ENCODE results near the gene ZNF318.

The ZNF318 gene

DNA sequence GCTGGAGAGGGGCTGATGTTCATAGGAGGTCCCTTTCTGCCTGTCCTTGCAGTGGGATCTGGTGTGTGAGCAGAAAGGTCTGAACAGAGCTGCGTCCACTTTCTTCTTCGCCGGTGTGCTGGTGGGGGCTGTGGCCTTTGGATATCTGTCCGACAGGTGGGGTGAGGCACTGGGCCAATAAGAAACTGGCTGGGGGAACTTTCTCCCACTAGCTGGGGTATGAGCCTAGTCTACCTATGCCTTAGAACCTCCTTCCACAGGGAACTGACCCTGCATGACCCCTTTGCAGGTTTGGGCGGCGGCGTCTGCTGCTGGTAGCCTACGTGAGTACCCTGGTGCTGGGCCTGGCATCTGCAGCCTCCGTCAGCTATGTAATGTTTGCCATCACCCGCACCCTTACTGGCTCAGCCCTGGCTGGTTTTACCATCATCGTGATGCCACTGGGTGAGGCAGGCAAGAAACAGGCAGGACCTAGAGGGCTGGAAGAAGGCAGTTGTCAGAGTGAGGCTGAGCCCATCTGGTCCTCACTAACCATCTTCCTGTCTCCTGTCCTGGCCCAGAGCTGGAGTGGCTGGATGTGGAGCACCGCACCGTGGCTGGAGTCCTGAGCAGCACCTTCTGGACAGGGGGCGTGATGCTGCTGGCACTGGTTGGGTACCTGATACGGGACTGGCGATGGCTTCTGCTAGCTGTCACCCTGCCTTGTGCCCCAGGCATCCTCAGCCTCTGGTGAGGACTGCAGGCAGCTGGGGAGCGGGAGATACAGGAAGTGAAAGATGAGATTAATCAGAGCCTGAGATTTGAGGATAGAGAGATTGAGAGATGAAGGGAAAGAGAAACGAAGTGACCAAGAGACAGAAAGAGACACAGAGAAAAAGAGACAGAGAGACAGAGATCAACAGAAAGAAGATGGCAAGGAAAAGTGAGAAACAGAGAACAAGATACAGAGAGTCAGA lies 69.8 kb downstream of the ZNF318 start:
- no peak for DNase-seq (ENCODE audit: low read depth)

DNA sequence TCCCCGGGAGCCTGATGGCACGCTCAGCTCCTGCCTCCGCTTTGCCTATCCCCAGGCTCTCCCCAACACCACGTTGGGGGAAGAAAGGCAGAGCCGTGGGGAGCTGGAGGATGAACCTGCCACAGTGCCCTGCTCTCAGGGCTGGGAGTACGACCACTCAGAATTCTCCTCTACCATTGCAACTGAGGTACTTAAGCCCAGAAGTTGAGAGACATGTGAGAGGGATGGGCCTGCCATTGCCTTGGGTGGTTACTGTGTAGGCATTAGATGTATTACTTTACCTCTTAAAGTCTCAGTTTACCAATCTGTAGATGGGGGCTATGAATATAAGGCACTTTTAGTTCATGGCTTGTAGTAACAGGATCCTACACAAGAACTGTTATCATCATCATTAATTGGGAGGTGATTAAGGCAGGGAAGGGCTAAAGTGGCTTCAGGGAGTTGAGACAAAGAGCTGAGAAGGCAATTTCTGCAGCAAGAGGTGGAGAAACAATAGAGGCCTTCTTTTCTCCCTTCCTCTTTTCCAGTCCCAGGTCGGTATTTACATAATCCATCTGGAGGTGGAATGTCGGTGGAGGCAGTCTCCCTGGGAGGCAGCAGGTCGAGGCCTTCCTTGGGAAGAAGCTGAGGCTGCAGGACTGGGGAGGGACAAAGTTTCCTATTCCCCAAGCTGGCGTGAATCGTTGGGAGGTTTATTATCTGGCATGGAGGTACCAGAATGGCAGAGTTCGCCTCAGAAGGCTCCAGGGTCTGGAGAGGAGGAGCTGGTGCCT lies 70.7 kb downstream of the ZNF318 start:
- DNase-seq (ENCODE audit: low read depth): no peak

DNA sequence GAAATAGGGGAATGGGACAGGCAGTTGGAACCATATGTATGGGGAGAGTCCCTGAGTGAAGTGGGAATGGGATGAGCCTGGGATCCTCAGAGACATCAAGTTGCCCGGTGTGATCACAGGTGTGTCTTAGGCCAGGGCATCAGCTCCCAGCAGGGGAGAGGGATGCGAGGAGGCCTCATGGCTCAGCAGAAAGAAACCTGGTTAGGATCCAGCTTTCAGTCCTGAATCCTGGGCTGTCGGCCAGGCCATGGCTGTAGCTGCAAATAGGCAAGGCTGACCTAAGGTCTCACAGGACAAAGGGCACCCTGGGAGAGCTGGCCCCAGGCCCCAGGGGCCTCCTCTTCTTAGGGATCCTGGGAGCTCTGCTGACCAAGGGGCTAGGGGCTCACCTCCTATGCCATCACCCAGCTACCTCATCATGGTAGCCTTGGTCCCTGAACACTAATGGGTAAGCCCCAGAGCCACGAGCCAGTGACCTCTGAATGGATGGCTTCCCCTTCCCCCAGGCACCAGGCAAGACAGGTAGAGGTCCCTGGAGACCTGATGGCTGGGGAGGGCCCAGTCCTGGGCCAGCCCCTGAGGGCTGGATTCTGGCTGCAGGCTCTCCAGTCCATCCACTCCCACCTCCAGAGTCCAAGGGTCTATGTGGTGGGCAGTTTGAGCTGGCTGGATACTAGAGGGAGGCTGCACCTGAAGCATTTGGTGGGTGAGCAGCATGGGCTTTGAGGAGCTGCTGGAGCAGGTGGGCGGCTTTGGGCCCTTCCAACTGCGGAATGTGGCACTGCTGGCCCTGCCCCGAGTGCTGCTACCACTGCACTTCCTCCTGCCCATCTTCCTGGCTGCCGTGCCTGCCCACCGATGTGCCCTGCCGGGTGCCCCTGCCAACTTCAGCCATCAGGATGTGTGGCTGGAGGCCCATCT lies 71.5 kb downstream of the ZNF318 start, which contains the start of gene SLC22A7:
Gene SLC22A7, plus strand, starts transcription at position 617 of the 921 bp plus-strand sequence. Its CDS starts 99 bp downstream, at position 716.
- no peak for DNase-seq (ENCODE audit: low read depth)

DNA sequence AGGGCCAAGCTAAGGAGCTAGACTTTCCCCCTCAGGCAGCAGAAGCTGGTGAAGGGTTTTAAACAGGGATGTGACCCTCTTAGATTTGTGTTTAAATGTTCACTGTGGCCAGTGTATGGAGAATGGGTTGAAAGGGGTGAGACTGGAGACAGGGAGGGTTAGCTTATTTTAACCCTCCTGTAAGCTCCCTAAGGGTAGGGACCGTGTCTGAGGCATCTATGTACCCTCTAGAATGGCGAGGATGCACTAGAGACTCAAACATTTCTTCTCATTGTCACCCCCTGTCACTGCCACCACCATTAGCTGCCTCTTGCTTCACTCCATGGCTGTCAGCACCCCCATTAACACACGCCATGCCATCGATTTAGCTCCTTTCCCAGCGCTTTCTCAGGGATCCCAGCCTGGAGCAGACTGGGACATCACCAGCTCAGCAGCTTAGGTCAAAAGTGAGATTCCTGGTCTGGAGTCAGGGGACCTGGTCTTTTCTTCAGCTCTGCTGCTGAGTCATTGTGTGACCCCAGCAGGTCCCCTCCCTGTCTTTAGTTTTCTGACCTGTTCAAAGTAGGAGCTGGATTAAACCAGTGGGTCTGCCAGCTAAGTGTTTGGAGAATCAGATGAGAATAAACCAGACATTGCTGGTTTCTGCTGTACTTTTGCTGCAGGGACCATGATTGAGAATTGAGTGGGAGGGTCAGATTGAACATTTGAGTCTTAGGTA lies 72.5 kb downstream of the ZNF318 start:
- DNase-seq (ENCODE audit: low read depth): no peak

DNA sequence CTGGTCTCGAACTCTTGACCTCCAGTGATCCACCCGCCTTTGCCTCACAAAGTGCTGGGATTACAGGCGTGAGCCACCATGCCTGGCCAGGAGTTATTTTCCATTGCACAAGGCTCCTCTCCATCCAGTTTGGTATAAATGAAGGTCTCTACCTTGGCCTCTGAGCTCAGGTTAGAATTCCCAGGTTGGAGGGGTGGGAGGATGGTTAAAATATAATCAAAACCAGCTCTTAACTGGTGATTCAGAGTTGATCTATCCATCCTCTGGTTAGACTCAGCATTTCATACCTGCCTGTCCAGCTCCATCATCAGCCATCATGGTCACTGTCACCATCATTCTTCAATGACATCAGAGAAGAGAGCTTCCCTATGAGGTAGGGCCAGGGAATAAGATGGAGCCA lies 74.0 kb downstream of the ZNF318 start:
- no peak for DNase-seq (ENCODE audit: low read depth)

DNA sequence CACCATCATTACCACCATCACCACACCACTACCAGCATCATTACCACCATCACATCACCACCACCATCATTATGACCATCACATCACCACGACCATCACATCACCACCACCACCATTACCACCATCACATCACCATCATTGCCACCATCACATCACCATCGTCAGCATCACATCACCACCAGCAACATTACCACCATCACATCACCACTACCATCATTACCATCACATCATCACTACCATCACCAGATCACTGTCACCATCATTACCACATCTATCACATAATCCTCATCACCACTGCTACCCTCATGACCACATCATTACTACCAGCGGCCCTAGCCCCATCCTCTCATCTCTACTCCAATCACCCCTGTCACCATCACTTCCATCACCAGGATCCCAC lies 74.9 kb downstream of the ZNF318 start:
- DNase-seq (ENCODE audit: low read depth): no peak

DNA sequence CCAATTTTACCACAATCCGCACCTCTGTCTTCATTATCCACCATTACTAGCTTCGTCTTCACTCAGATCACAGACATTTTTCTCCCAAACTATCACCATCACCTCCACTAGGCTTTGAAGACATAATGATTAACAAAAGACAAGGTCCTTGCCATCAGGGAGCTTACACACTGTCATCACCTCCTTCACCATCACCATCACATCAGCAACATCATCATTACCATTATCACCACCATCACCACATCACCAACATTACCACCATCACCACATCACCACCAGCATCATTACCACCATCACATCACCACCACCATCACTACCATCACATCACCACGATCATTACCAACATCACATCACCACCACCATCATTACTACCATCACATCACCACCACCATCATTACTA lies 75.7 kb downstream of the ZNF318 start:
- no peak for DNase-seq (ENCODE audit: low read depth)

DNA sequence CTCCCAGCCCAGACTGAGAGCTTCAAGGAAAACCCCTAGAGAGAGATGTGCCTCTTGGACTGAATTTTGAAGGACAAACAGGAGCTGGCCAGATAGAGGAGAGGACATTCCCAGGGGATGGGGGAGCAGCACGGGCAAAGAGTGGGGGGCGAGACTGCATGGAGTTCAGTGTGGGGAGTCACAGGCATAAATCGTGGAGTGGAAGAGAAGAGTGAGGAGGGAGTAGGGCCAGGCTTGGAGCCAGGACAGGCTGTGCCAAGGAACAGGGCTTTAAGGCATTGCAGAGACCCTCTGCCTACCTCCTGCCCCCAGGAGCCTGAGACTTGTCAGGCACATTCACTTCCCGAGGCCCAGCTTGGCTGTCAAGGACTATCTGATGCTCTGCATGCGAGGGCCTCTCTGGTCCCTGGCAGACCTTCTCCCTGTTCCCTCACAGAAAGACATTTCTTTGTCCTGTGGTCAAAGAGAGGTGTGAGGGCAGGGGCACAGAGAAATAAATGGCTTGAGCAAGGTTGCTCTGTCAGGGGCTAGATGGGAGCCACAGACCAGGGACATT lies 76.6 kb downstream of the ZNF318 start:
- no peak for DNase-seq (ENCODE audit: low read depth)

DNA sequence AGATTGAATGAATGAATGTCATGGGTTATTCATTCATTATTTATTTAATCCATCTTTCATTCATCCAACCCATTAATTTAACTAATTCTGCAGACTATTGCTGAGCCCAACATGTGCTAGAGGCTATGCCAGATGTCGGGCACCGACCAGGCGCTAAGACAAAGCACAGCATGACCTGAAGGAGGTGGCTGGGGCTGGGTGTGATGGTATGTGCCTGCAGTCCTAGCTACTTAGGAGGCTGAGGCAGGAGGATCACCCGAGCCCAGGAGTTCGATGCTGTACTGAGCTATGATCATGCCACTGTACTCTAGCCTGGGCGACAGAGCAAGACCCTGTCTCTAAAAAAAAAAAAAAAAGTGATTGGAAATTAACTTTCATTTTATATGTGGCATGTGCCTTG lies 77.1 kb downstream of the ZNF318 start:
- DNase-seq (ENCODE audit: low read depth): no peak

DNA sequence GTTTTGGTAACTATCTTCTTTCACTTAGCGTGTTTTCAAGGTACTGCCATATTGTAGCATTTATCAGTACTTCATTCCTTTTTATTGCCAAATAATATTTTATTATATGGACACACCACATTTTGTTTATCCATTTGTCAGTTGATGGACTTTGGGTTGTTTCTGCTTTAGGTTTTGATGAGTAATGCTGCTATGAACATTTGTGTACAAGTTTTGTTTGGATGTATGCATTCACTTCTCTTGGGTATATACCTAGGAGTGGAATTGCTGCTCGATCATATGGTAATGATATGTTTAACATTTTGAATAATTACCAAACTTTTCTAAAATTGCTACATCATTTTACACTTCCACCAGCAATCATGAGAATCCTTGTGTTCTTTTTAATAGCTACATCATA lies 77.7 kb downstream of the ZNF318 start:
- DNase-seq (ENCODE audit: low read depth): no peak

DNA sequence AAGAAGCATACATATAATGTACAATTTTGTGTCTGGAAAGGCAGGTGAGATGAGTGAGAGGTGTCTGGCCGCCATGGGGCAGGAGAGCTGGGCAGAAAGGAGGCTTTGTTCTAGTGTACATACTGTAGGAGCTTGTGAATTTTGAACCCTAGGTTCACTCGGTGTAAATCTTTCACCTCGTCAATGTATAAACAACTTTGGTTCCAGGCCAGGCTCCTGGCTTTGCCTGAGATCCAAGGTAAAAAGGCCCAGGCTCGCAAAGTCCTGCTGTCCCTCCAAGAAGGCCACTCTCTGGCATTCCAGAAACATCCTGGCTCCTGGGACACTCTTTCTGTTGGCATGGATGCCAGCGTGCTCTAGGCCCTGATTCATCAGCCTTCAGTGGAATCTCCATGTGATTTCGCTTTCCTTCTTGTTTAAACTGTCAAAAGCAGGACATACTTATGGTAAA lies 78.5 kb downstream of the ZNF318 start:
- no peak for DNase-seq (ENCODE audit: low read depth)

DNA sequence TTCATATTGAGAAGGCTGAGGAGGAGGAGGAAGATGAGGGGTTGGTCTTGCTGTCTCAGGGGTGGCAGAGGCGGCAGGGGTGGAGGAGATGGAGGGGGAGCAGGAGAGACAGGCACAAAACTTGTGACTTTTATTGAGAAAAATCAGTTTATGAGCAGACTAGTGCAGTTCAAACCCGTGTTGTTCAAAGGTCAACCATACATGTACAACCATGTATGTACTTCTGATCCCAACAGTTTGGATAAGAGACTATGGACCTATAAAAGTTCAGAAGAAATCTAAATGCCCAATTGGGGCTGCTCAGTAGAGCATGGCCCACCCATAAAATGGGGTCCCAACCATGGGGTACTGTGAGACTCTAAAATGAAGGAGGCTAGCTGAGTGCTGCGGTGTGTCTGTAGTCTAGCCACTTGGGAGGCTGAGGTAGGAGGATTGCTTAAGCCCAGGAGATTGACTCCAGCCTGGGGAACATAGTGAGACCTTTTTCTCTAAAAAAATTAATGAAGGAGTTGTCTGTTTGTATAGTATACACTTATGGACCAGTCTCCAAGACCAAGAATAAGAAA lies 79.0 kb downstream of the ZNF318 start:
- DNase-seq (ENCODE audit: low read depth): no peak

DNA sequence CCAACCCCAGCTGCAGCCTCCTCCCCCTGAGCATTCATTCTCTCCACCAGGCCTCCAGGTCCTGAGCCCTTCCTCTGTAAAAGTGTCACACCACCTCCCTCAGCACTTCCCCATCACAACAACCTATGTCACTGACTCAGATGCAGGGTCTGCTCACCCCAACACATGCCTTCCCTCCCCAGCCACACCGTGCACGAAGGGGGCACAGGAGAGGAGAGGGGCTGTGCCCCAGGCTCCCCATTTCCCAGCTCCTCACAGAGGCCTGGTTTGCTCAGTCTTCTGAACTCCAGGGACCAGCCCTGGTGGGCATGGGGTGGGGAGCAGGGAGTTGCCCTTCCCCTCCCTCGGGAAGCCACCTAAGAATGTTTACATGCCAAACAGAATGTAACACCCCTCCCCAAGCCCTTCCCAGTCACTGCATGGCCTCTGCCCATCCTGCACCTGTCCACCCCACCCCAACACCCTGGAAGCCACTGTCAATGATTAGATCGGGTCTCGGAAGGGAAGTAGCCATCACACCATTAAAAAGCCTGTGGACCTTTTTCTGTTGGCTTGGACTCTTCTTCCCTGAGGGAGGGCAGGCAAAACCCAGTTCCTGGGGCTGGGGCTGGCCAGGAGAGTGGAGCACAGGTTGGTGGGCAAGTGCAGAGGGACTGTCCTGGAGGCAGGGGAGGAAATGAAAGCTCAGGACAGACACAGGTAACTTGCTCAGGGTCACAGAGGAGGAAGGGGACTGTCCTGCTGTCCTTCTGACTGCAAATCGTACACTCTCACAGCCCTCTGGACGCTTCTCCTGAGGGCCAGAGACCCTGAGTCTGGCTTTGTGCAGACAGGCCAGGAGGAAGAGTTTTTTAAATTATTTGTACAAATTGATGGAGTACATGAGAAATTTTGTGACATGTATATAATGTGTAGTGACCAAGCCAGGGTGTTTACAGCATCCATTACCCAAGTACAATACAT lies 81.4 kb downstream of the ZNF318 start:
- DNase-seq (ENCODE audit: low read depth): no peak

DNA sequence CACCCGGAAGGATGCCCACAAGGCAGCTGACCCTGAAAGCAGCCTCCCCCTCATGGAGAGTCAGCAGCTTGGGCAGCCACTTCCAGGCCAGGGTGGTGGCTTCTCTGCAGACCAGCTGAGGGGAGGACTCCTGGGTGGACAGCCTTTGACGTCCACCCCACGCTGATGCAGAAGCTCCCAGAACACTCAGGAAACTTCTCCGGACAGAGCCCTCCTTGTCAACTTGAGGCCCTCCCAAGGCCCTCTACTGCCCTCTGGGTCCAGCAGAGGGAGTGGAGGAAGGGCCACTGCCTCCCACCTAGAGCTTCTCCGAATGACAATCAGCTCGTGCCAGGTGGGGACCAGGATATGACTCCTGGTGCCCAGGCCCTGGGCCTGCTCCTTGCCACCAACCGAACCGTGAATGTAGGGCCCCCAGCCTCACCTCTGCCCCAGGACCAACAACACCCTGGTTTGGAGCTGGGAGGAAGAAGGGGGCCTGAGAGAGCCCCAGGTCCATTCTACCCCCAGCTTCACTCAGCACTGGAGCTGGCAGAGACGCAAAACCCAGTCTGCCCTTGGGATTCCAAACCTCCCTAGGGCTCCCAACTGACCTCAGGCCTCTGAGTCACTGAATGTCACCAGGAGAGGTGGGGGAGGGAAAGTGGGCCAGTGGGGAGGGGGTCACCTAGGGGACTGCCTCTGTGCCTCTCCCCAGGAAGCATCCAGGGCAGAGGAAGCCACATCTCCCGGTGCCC lies 82.3 kb downstream of the ZNF318 start:
- no peak for DNase-seq (ENCODE audit: low read depth)

DNA sequence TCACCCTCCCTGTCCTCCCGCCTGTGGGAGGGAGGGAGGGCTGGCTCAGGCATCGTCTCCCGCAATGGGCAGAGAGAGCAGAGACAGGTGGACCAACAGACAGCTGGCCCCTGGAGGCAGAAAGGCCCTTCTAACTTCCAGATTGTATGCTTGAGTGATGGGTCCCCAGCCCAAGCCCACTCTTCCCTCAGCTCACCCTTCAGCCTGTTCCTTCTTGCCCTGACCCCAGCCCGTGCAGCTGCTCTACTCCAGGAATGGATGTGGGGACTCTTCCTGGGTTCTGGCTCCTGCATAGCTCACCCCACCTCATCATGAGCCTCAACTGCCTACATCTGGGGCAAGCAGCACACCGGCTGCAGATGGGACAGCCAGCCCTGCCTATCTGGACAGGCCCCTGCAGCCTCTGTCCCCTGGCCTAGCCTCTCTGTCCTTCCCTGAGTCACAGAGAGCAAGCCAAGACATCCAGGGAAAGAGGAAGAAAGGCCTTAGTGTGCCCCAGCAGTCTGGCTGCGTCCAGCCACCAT lies 82.9 kb downstream of the ZNF318 start:
- DNase-seq (ENCODE audit: low read depth): no peak
